Ascending aorta (tissue), 2 donors: ENCODE measurements around the gene GP1BA. TPM values are rescaled to one million over a fixed set of nuclear protein-coding genes. Genes with fewer than 3 reads are reported as not detected.

ENCODE experiments used
- DNase-seq, 2 donors: peaks; one replicate each; pipeline ENCODE4 v3.0.0-alpha.2; 2019; ENCODE audit warnings: low spot score in 2 of 2
- H3K27ac ChIP-seq, 2 donors: fragments of 200-600 bp; sonication (generic); one replicate each; pipeline ENCODE4 v1.5.1; 2016 to 2017; ENCODE audit warnings: mild to moderate bottlenecking in 1 of 2
- H3K27me3 ChIP-seq: fragments of 200-600 bp; sonication (generic); one replicate; pipeline ENCODE4 v1.5.1; 2017
- H3K36me3 ChIP-seq, 2 donors: fragments of 200-600 bp; sonication (generic); one replicate each; pipeline ENCODE4 v1.5.1; 2016
- H3K4me1 ChIP-seq, 2 donors: fragments of 200-600 bp; sonication (generic); one replicate each; pipeline ENCODE4 v1.5.1; 2016 to 2017; ENCODE audit warnings: mild to moderate bottlenecking in 1 of 2
- H3K4me3 ChIP-seq, 2 donors: fragments of 200-600 bp; sonication (generic); one replicate each; pipeline ENCODE4 v1.5.1; 2016 to 2017; ENCODE audit warnings: mild to moderate bottlenecking in 1 of 2
- H3K9me3 ChIP-seq, 2 donors: fragments of 200-600 bp; sonication (generic); one replicate each; pipeline ENCODE4 v1.5.1; 2016
- CTCF ChIP-seq, 3 experiments: fragments of 200-600 bp in 2 of 3; fragments of 450-650 bp in 1 of 3; sonication (generic) in 2 of 3; IDR thresholded peaks; one replicate each; pipeline ENCODE4 v1.5.1; 2016 to 2019; ENCODE audit warnings: antibody characterized with exemption in 3 of 3, mild to moderate bottlenecking in 1 of 3, moderate library complexity in 1 of 3
- intact Hi-C: fragments of 100-400 bp; cut with DNase I; formaldehyde crosslinking; loops from one replicate; pipeline ENCODE4 v1.15.1; 2023
- total RNA-seq: library from RNA; depleted of rRNA; stranded (reverse); fragments of >200 nt; gene quantifications from one replicate; pipeline ENCODE4 v1.1.0, GENCODE V29; 2016

GP1BA gene
- total RNA-seq, 1 donor from 2014 or later: not detected

- TF ChIP-seq CTCF (IDR thresholded peaks at IDR 0.05): no peak
- intact Hi-C loops: loop anchor here (1.0 to 5.0 kb wide), 4 partner anchors 19 to 825 kb away; partner anchors contain the start of genes CYB5D2, INCA1, KIF1C and PFN1
- no peaks in the 10 kb centered on the region for H3K27me3 ChIP-seq
Observed at GRCh38 chr17:4966844-4967538, 34.9 kb downstream of the GP1BA start.

DNA sequence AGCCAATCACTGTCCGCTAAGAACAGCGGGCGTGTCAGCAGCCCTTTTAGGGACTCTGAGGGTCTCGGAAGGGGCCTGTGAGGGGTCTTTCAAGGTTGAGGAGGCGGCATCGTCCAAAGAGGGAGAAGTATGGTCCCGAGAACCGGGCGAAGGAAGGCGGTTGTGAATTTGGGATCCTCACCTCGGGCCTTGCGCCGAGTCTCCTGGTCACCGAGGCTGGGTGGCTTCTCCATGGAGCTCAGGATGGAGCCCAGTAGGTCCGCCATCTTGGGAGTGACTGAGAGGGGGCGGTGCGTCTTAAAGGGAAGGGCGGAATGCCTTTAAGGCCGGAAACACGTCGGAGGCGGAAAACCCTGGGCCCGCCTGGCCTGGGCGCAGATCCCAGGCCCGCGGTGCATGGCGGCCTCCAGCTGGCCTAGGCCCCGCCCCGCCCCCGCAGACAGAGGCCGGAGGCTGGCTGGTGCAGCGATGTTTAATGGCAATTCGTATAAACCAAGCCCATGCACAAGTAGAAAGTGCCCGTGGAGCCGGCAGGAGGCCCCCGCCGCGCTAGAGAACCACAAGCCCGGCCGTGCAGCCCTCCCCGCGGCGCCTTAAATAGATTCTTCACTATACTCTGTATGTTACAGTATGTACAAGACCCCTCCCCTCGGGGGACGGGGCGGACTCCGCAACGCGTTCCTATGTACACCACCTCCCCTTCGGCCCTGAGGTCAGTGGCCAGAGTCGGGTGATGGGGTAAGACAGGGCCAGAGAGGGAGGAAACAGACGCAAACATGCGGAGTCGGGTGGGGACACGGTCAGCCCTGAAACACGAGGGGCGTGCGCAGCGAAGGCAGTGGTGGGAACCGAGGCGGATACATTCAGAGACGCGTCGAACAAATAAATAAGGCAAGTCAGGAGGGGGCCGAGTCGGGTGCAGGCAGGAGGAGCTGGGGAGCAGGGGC, 35.7 kb downstream of the GP1BA start, which contains the start of gene SPAG7:
Gene SPAG7 (minus strand): TSS at position 279 of the 947 bp plus-strand sequence. CDS start 13 bp downstream, at position 266.
- no peaks in the 10 kb centered on the region for H3K27me3 ChIP-seq
- H3K36me3 ChIP-seq: peaks cover 9 to 27% of the 10 kb centered on the region in 2 donors
- H3K9me3 ChIP-seq: no peaks in the 10 kb centered on the region
- intact Hi-C loops: loop anchor here (1.0 to 5.0 kb wide), 5 partner anchors 20 to 826 kb away; partner anchors contain the start of genes CYB5D2, INCA1, KIF1C and PFN1
- H3K27ac ChIP-seq: peak within 1 kb of the TSS; percentile 94
- H3K4me1 ChIP-seq: peaks cover 9 to 25% of the 10 kb centered on the region in 2 donors
- peak within 1 kb of the TSS; percentile 77 to 78 for H3K4me3 ChIP-seq
- TF ChIP-seq CTCF (IDR thresholded peaks at IDR 0.05): peak in 1 of 3 experiments; percentile 3
- DNase-seq: peak; percentile 63 to 96

More at GRCh38 chr17:4966844-4967538, 34.9 kb downstream of the GP1BA start:
- Histone ChIP-seq H3K36me3 (peaks cover under 1 to 19% of the 10 kb centered on the region in 2 donors), H3K9me3 (no peaks in the 10 kb centered on the region), H3K4me1 (peaks cover 9 to 25% of the 10 kb centered on the region in 2 donors), H3K27ac (peak overlapping the region; percentile 94), H3K4me3 (peak overlapping the region; percentile 77 to 78)
- DNase-seq: peak; percentile 99 to 100

GRCh38 chr17:4968486-4969046, 36.5 kb downstream of the GP1BA start:
- Histone ChIP-seq H3K4me3 (peak overlapping the region; percentile 77 to 78), H3K27ac (peak overlapping the region; percentile 94), H3K36me3 (peaks cover 17 to 34% of the 10 kb centered on the region in 2 donors), H3K9me3 (no peaks in the 10 kb centered on the region), H3K27me3 (no peaks in the 10 kb centered on the region), H3K4me1 (peaks cover 9 to 25% of the 10 kb centered on the region in 2 donors)
- intact Hi-C loops: loop anchor here (1.0 to 5.0 kb wide), 2 partner anchors 59 to 826 kb away; partner anchors contain the start of genes CYB5D2 and ZZEF1
- no peak for TF ChIP-seq CTCF (IDR thresholded peaks at IDR 0.05)
- no peak for DNase-seq

GRCh38 chr17:4969047-4969550, 37.0 kb downstream of the GP1BA start:
- DNase-seq: no peak
- H3K9me3 ChIP-seq: no peaks in the 10 kb centered on the region
- intact Hi-C loops: loop anchor here (5.0 kb wide), 1 partner anchor 827 kb away; the partner anchor contains the start of genes CYB5D2 and ZZEF1
- H3K27ac ChIP-seq: peak overlapping the region; percentile 94
- no peaks in the 10 kb centered on the region for H3K27me3 ChIP-seq
- H3K4me3 ChIP-seq: peak overlapping the region in 1 of 2 donors; percentile 77
- peaks cover 18 to 40% of the 10 kb centered on the region in 2 donors for H3K36me3 ChIP-seq
- no peak for TF ChIP-seq CTCF (IDR thresholded peaks at IDR 0.05)
- H3K4me1 ChIP-seq: peaks cover 9 to 25% of the 10 kb centered on the region in 2 donors
